ENCODE data around the gene CAPS2. TPM values are rescaled to one million over a fixed set of nuclear protein-coding genes. Genes with fewer than 3 reads are reported as not detected.

CAPS2 gene
- total RNA-seq (2011; cell fraction: chromatin; rRNA removed; ENCODE audit: low replicate concordance): 1.2 and 4.3 TPM in 2 replicates
- total RNA-seq (2011; cell fraction: nucleolus; rRNA removed): 0.39 TPM in 1 of 2 replicates, not detected in the other
- 0.66 and 0.92 TPM in 2 replicates for total RNA-seq (2011; cell fraction: nucleoplasm; rRNA removed)
- 0.33 TPM in 1 of 2 replicates, not detected in the other for total RNA-seq (2014; rRNA removed)
- 0.44 and 0.54 TPM in 2 replicates for total RNA-seq (2014; rRNA removed; fragmentation: Illumina TruSeq; extraction: Trizol)
- total RNA-seq (2015; rRNA removed; fragmentation: Illumina TruSeq; extraction: Trizol): 0.51 and 0.98 TPM in 2 replicates
- 0.36 and 0.60 TPM in 2 replicates for total RNA-seq (2021)
- 0.10 and 0.12 TPM in 2 replicates for polyA plus RNA-seq (2011; rRNA removed)
- polyA plus RNA-seq (2011; cell fraction: cytosol; rRNA removed): not detected in 2 replicates
- polyA plus RNA-seq (2011; cell fraction: nucleus; rRNA removed): 0.24 and 0.41 TPM in 2 replicates
- 0.68 and 0.85 TPM in 2 replicates for polyA plus RNA-seq (2012)
- polyA plus RNA-seq (2014; fragmentation: Illumina TruSeq; extraction: Trizol): 0.15 and 0.30 TPM in 2 replicates
- polyA plus RNA-seq (2014; fragmentation: Nextera tagmentation; extraction: Ambion mirVana): under 1 TPM; 0.37 to 0.69 TPM
- polyA plus RNA-seq (2014; rRNA removed): 0.82 TPM in 1 of 2 replicates, not detected in the other
- polyA minus RNA-seq (2011; rRNA and poly(A)+ RNA removed): 0.30 and 0.67 TPM in 2 replicates
- polyA minus RNA-seq (2011; cell fraction: cytosol; rRNA and poly(A)+ RNA removed): not detected in 2 replicates
- polyA minus RNA-seq (2011; cell fraction: nucleus; rRNA and poly(A)+ RNA removed): 0.81 and 1.2 TPM in 2 replicates
- Bru-seq, nascent RNA: percentile 10 among the genes with signal in this experiment
- BruChase-seq, experiment 1, labeled RNA remaining after a 2-hour chase: percentile 20 among the genes with signal in this experiment
- BruChase-seq, experiment 2, labeled RNA remaining after a 6-hour chase: percentile 13 among the genes with signal in this experiment
- long read RNA-seq, experiment 1, partial matches to known transcripts: 0 of 1 reads
- long read RNA-seq, experiment 1, other reads (novel, unspliced or antisense): 1 of 1 reads
- long read RNA-seq, experiment 2: 0 reads
- long read RNA-seq, experiment 3, partial matches to known transcripts: 0 of 1 reads
- long read RNA-seq, experiment 3, other reads (novel, unspliced or antisense): 1 of 1 reads

- Histone ChIP-seq H3K9me3 (replicated peaks; ENCODE audit: control insufficient read depth, insufficient read depth, low read depth, low read length) (no peaks in the 10 kb centered on the region), H3K27me3 (ENCODE audit: control insufficient read depth in 2 of 2, insufficient read depth in 2 of 2, low read length in 2 of 2) (no peaks in the 10 kb centered on the region), H3K9ac (ENCODE audit: insufficient read depth in 1 of 2, low read depth in 2 of 2, low read length in 2 of 2) (peak within 1 kb of the TSS; percentile 25 to 89; a peak in 3 of 4 replicates), H3K9me1 (ENCODE audit: control insufficient read depth, insufficient read depth, low read length) (no peaks in the 10 kb centered on the region), H3K36me3 (ENCODE audit: control insufficient read depth, insufficient read depth, low read length) (no peaks in the 10 kb centered on the region), H3K4me1 (replicated peaks in 1 of 2; ENCODE audit: control insufficient read depth in 2 of 2, insufficient read depth in 2 of 2, low read length in 2 of 2) (peaks cover 0 to 10% of the 10 kb centered on the region in 2 experiments; a peak in 2 of 5 replicates), H4K20me1 (replicated peaks; ENCODE audit: control insufficient read depth, insufficient read depth, low read length) (no peaks in the 10 kb centered on the region), H3K4me3 (peak within 1 kb of the TSS; percentile 49), H2AFZ (ENCODE audit: low read depth, low read length) (peak within 1 kb of the TSS; percentile 92), H3K27ac (ENCODE audit: extremely low read depth, low read depth, low read length) (no peak within 1 kb of the TSS), H3K79me2 (ENCODE audit: control insufficient read depth, insufficient read depth, low read length) (no peaks in the 10 kb centered on the region), H3K4me2 (ENCODE audit: insufficient read depth, low read length) (peak within 1 kb of the TSS; percentile 76)
- intact Hi-C loops (cut with micrococcal nuclease) (loop anchor here (5.0 kb wide), 1 partner anchor 152 kb away; the partner anchor contains the start of gene GLIPR1), in situ Hi-C loops (cut with MboI) (loop anchor here (10.0 to 25.0 kb wide), 3 partner anchors 155 to 1015 kb away; partner anchors contain the start of genes BBS10, GLIPR1 and PHLDA1)
- 2% methylated on average over 40 of the region's 40 CpGs for WGBS (ENCODE audit: insufficient coverage, low coverage, missing lambda C conversion rate)
- BruUV-seq (replicated peaks): no TSS peak
- DNase-seq (ENCODE audit: extremely low read depth in 1 of 4, low spot score in 3 of 4) (peak; percentile 72 to 82 (median 74)), ATAC-seq (peak; percentile 98), FAIRE-seq (peak; percentile 74)
- ChIA-PET POLR2A (interaction anchor here (0.8 to 1.2 kb wide), 2 partner anchors 20 to 29 kb away, joined by 3 to 4 read pairs; no protein-coding TSS in a partner anchor), CTCF (ENCODE audit: low intra/inter-chr PET ratio) (no interaction called here)
- TF ChIP-seq, protein P1, sequence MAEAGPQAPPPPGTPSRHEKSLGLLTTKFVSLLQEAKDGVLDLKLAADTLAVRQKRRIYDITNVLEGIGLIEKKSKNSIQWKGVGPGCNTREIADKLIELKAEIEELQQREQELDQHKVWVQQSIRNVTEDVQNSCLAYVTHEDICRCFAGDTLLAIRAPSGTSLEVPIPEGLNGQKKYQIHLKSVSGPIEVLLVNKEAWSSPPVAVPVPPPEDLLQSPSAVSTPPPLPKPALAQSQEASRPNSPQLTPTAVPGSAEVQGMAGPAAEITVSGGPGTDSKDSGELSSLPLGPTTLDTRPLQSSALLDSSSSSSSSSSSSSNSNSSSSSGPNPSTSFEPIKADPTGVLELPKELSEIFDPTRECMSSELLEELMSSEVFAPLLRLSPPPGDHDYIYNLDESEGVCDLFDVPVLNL (CRISPR knock-in tag; IDR thresholded peaks at IDR 0.05; ENCODE audit: low read depth): no peak
- TF ChIP-seq RBM34 (IDR thresholded peaks at IDR 0.05; ENCODE audit: borderline replicate concordance, insufficient read depth, low read length) (no peak), HDAC2 (IDR thresholded peaks at IDR 0.05) (peak; percentile 59; the same call in 1 of the 2 replicates), CHD4 (IDR thresholded peaks at IDR 0.05; ENCODE audit: insufficient read depth, insufficient replicate concordance, low read depth, low read length, poor library complexity, severe bottlenecking) (no peak), ZBTB33 (CRISPR knock-in tag; IDR thresholded peaks at IDR 0.05) (peak; percentile 57; the same call in 1 of the 2 replicates), ZNF12 (CRISPR knock-in tag; IDR thresholded peaks at IDR 0.05) (no peak), GABPB1 (CRISPR knock-in tag; IDR thresholded peaks at IDR 0.05) (peak; percentile 84), HNRNPH1 (optimal IDR thresholded peaks at IDR 0.05; ENCODE audit: low read depth, low read length) (no peak), PHB (CRISPR knock-in tag; IDR thresholded peaks at IDR 0.05) (no peak), EGR1 (conservative IDR thresholded peaks at IDR 0.05) (peak; percentile 90), SMARCA5 (IDR thresholded peaks at IDR 0.05) (no peak), GABPA (tag; conservative IDR thresholded peaks at IDR 0.05; ENCODE audit: low read depth) (peak; percentile 74), NUFIP1 (IDR thresholded peaks at IDR 0.05; ENCODE audit: partially characterized antibody) (peak; percentile 60)
Measured at GRCh38 chr12:75329918-75330826, at the start of gene CAPS2. Gene CAPS2, minus strand, starts transcription at chr12:75330324. Its CDS starts 3,826 bp downstream, at chr12:75326498.
